ENCODE results near the gene TCEAL3. TPM values are rescaled to one million over a fixed set of nuclear protein-coding genes. Genes with fewer than 3 reads are reported as not detected.

TCEAL3 gene
- 11.3 TPM for total RNA-seq

GRCh38 chrX:103607364-103608305, at the start of gene TCEAL3:
Gene TCEAL3 (plus strand): TSS chrX:103607963. CDS start chrX:103609065, 1,102 bp downstream.

GRCh38 chrX:103585411-103586313, 22.1 kb upstream of the TCEAL3 start, which contains the start of gene TCEAL4:
Gene TCEAL4 (plus strand): TSS chrX:103585515. CDS start chrX:103586676, 1,161 bp downstream.

GRCh38 chrX:103628386-103629317, 20.9 kb downstream of the TCEAL3 start, which contains the start of gene TCEAL1:
Gene TCEAL1 (plus strand): TSS chrX:103628975. CDS start chrX:103629917, 942 bp downstream.

Other genes with a start within 250 kb of the TCEAL3 start
- gene BEX3, start 231.4 kb upstream of the TCEAL3 start, total RNA-seq: 168 TPM
- gene RAB40A, start 88.5 kb upstream of the TCEAL3 start, total RNA-seq: 3.4 TPM
- gene TCEAL4, start 22.4 kb upstream of the TCEAL3 start, total RNA-seq: 55.1 TPM
- 37.2 TPM for gene TCEAL1, start 21.0 kb downstream of the TCEAL3 start, total RNA-seq
- 230 TPM for gene MORF4L2, start 78.7 kb downstream of the TCEAL3 start, total RNA-seq
- gene TMEM31, start 102.9 kb downstream of the TCEAL3 start, total RNA-seq: not detected
- gene PLP1, start 168.9 kb downstream of the TCEAL3 start, total RNA-seq: 19.4 TPM
- gene RAB9B, start 224.3 kb downstream of the TCEAL3 start, total RNA-seq: 42.9 TPM